Panc1 (cell line): ENCODE data around the gene FOCAD. TPM values are rescaled to one million over a fixed set of nuclear protein-coding genes. Genes with fewer than 3 reads are reported as not detected.

Experiments used
- ATAC-seq: fragments of 200-7000 bp; cut with Tn5 transposase; 2 replicates; pipeline ENCODE4 v1.9.1; 2020; ENCODE audit warnings: mild to moderate bottlenecking, moderate library complexity
- BruUV-seq: library from RNA; stranded (reverse); fragments of 400-500 nt; replicated peaks from 2 replicates; lab custom pipeline; 2021; lab: Mats Ljungman, UMichigan
- CTCF ChIA-PET: fragments of 300-600 bp; sonication (Branson Sonifier 250); formaldehyde crosslinking; loops from one replicate; lab custom pipeline; 2022; ENCODE audit warnings: antibody characterized with exemption; lab: Charles Lee
- POLR2A ChIA-PET: fragments of 300-600 bp; sonication (Branson Sonifier 250); formaldehyde crosslinking; loops from one replicate; lab custom pipeline; 2022; ENCODE audit warnings: antibody characterized with exemption; lab: Charles Lee
- DNase-seq: peaks from one replicate; pipeline ENCODE4 v3.0.0-alpha.2; 2010; ENCODE audit warnings: low read depth, low spot score
- H3K27ac ChIP-seq: 2 replicates; pipeline ENCODE4 v1.5.1; 2011; ENCODE audit warnings: mild to moderate bottlenecking, low read length, inconsistent platforms
- H3K27me3 ChIP-seq: fragments of 200-500 bp; sonication (Bioruptor generic); 2 replicates; pipeline ENCODE4 v1.6.0; 2014; ENCODE audit warnings: low read length, inconsistent platforms; ENCODE audit not compliant: control insufficient read depth, insufficient read depth
- H3K36me3 ChIP-seq: fragments of 200-500 bp; sonication (Bioruptor generic); 2 replicates; pipeline ENCODE4 v1.5.1; 2014; ENCODE audit warnings: inconsistent platforms, mild to moderate bottlenecking, low read length, moderate library complexity; ENCODE audit not compliant: control insufficient read depth, insufficient read depth
- H3K4me1 ChIP-seq: 2 replicates; pipeline ENCODE4 v1.5.1; 2011; ENCODE audit warnings: inconsistent platforms, mild to moderate bottlenecking, low read length, moderate library complexity; ENCODE audit not compliant: control insufficient read depth, insufficient read depth
- H3K4me3 ChIP-seq, 2 experiments: 2 replicates each; pipeline ENCODE4 v1.5.1; 2011 to 2012; ENCODE audit warnings: low read depth in 2 of 2, low read length in 2 of 2, mild to moderate bottlenecking in 2 of 2, inconsistent platforms in 1 of 2, moderate library complexity in 1 of 2
- H3K9me3 ChIP-seq: fragments of 200-500 bp; sonication (Bioruptor generic); 2 replicates; pipeline ENCODE4 v1.5.1; 2014; ENCODE audit warnings: low read depth, mild to moderate bottlenecking, inconsistent platforms, low read length, moderate library complexity; ENCODE audit not compliant: control insufficient read depth, insufficient read depth
- CTCF ChIP-seq: fragments of 450-650 bp; IDR thresholded peaks from 2 replicates; pipeline ENCODE4 v1.5.1; 2017; ENCODE audit warnings: mild to moderate bottlenecking
- POLR2AphosphoS5 ChIP-seq: IDR thresholded peaks from 2 replicates; pipeline ENCODE4 v1.6.1; 2012; ENCODE audit warnings: mild to moderate bottlenecking, low read depth, low read length, moderate library complexity
- REST ChIP-seq, 2 experiments: IDR thresholded peaks; 2 replicates each; pipeline ENCODE4 v1.6.1; 2011 to 2012; ENCODE audit warnings: low read depth in 2 of 2, control low read depth in 1 of 2, low read length in 1 of 2, mild to moderate bottlenecking in 1 of 2, moderate library complexity in 1 of 2; ENCODE audit not compliant: insufficient read depth in 1 of 2
- SIN3A ChIP-seq: IDR thresholded peaks from 2 replicates; pipeline ENCODE4 v1.6.1; 2012; ENCODE audit warnings: low read depth, mild to moderate bottlenecking, low read length, moderate library complexity, borderline replicate concordance; ENCODE audit not compliant: insufficient read depth
- TCF7L2 ChIP-seq: IDR thresholded peaks from 2 replicates; pipeline ENCODE4 v1.6.1; 2011; ENCODE audit warnings: mild to moderate bottlenecking, low read depth, low read length, inconsistent platforms
- in situ Hi-C: cut with HindIII; loops from 2 replicates; pipeline ENCODE4 v1.10.0; 2016; ENCODE audit warnings: low sequenced_read_pairs, low pct_unique_long_range_greater_than_20kb
- intact Hi-C: fragments of 100-400 bp; cut with micrococcal nuclease; formaldehyde crosslinking; loops from one replicate; pipeline ENCODE4 v1.10.0; 2022; ENCODE audit not compliant: unreplicated experiment
- total RNA-seq: library from RNA; stranded (reverse); gene quantifications from one replicate; pipeline ENCODE4 v1.2.1, GENCODE V29; 2021; ENCODE audit not compliant: unreplicated experiment

FOCAD gene
- total RNA-seq, 1 experiment from 2014 or later, result 9.8 TPM

GRCh38 chr9:21030389-21031035 is 346.5 kb downstream of the FOCAD start:
- intact Hi-C loops, result no loop called here
- H3K36me3 ChIP-seq, result no peaks in the 10 kb centered on the region
- no peaks in the 10 kb centered on the region for H3K4me1 ChIP-seq
- TF ChIP-seq REST (IDR thresholded peaks at IDR 0.05; ENCODE audit: insufficient read depth in 1 of 2, low read depth in 2 of 2, low read length in 1 of 2) (no peak), CTCF (no peak), TCF7L2 (no peak), POLR2AphosphoS5 (no peak), SIN3A (no peak)
- ChIA-PET POLR2A (no interaction called here), CTCF (no interaction called here)
- H3K4me3 ChIP-seq, result no peak overlapping the region
- BruUV-seq, result no TSS peak
- in situ Hi-C loops, result no loop called here
- ATAC-seq, result no peak
- no peak overlapping the region for H3K27ac ChIP-seq
- no peaks in the 10 kb centered on the region for H3K27me3 ChIP-seq
- no peak for DNase-seq
- H3K9me3 ChIP-seq, result no peaks in the 10 kb centered on the region

GRCh38 chr9:21031091-21031807 is 347.2 kb downstream of the FOCAD start, which contains the start of gene HACD4:
TSS of gene HACD4 (minus strand) at chr9:21031640. CDS start at chr9:21031590, 50 bp downstream.
- DNase-seq (no peak), ATAC-seq (no peak)
- CTCF ChIA-PET, result no interaction called here
- in situ Hi-C loops (no loop called here), intact Hi-C loops (no loop called here)
- H3K4me3 ChIP-seq, result peak within 1 kb of the TSS; percentile 6 to 18; a peak in 2 of 4 replicates
- H3K27me3 ChIP-seq, result no peaks in the 10 kb centered on the region
- H3K4me1 ChIP-seq, result no peaks in the 10 kb centered on the region
- TF ChIP-seq REST (IDR thresholded peaks at IDR 0.05; ENCODE audit: insufficient read depth in 1 of 2, low read depth in 2 of 2, low read length in 1 of 2) (no peak), CTCF (no peak), TCF7L2 (no peak), SIN3A (no peak), POLR2AphosphoS5 (no peak)
- no peaks in the 10 kb centered on the region for H3K9me3 ChIP-seq
- no peaks in the 10 kb centered on the region for H3K36me3 ChIP-seq
- no peak within 1 kb of the TSS for H3K27ac ChIP-seq
- no TSS peak for BruUV-seq
- POLR2A ChIA-PET, result interaction anchor here (0.6 kb wide), 1 partner anchor 288 kb away, joined by 7 read pairs; no protein-coding TSS in a partner anchor
